Astrocyte (in vitro differentiated cells and primary cell): ENCODE results near the gene CDC42EP4. TPM values are rescaled to one million over a fixed set of nuclear protein-coding genes. Genes with fewer than 3 reads are reported as not detected.

Experiments
- DNase-seq: peaks from one replicate; pipeline ENCODE4 v3.0.0-alpha.2; 2010; ENCODE audit warnings: low read depth
- FAIRE-seq: peaks from 2 replicates; lab custom pipeline; 2011; peaks lifted over from hg19 to GRCh38; lab: Jason Lieb, UNC
- H2AFZ ChIP-seq: 2 replicates; pipeline ENCODE4 v1.6.0; 2012; ENCODE audit warnings: low read depth, low read length, inconsistent platforms
- H3K27ac ChIP-seq: 2 replicates; pipeline ENCODE4 v1.5.1; 2011; ENCODE audit warnings: low read depth, low read length, inconsistent platforms
- H3K27me3 ChIP-seq: 2 replicates; pipeline ENCODE4 v1.6.0; 2011; ENCODE audit warnings: low read length, inconsistent platforms; ENCODE audit not compliant: insufficient read depth
- H3K36me3 ChIP-seq: 2 replicates; pipeline ENCODE4 v1.5.1; 2011; ENCODE audit warnings: low read length, inconsistent platforms; ENCODE audit not compliant: insufficient read depth
- H3K4me1 ChIP-seq: 2 replicates; pipeline ENCODE4 v1.5.1; 2011; ENCODE audit warnings: low read length, inconsistent platforms; ENCODE audit not compliant: insufficient read depth
- H3K4me2 ChIP-seq: 2 replicates; pipeline ENCODE4 v1.6.0; 2012; ENCODE audit warnings: low read length, inconsistent platforms
- H3K4me3 ChIP-seq: 2 replicates; pipeline ENCODE4 v1.5.1; 2011; ENCODE audit warnings: low read depth, mild to moderate bottlenecking, low read length, inconsistent platforms; ENCODE audit not compliant: insufficient read depth
- H3K79me2 ChIP-seq: 2 replicates; pipeline ENCODE4 v1.6.0; 2012; ENCODE audit warnings: mild to moderate bottlenecking, low read length, inconsistent platforms; ENCODE audit not compliant: insufficient read depth
- H3K9ac ChIP-seq: 2 replicates; pipeline ENCODE4 v1.6.0; 2012; ENCODE audit warnings: mild to moderate bottlenecking, low read length, inconsistent platforms
- H3K9me3 ChIP-seq: 2 replicates; pipeline ENCODE4 v1.5.1; 2012; ENCODE audit warnings: low read depth, mild to moderate bottlenecking, low read length, inconsistent platforms; ENCODE audit not compliant: insufficient read depth
- H4K20me1 ChIP-seq: 2 replicates; pipeline ENCODE4 v1.6.0; 2012; ENCODE audit warnings: low read length, inconsistent platforms; ENCODE audit not compliant: insufficient read depth
- H3K27ac Mint-ChIP-seq: one replicate; pipeline ENCODE4 v1.8.0; 2021; ENCODE audit warnings: mild to moderate bottlenecking, mixed read lengths; ENCODE audit not compliant: unreplicated experiment
- H3K27me3 Mint-ChIP-seq: one replicate; pipeline ENCODE4 v1.8.0; 2021; ENCODE audit warnings: low read depth, mixed read lengths; ENCODE audit not compliant: unreplicated experiment
- H3K36me3 Mint-ChIP-seq: one replicate; pipeline ENCODE4 v1.8.0; 2021; ENCODE audit warnings: low read depth, mixed read lengths; ENCODE audit not compliant: unreplicated experiment
- H3K4me1 Mint-ChIP-seq: one replicate; pipeline ENCODE4 v1.8.0; 2021; ENCODE audit warnings: low read depth, mixed read lengths; ENCODE audit not compliant: unreplicated experiment
- H3K4me3 Mint-ChIP-seq: one replicate; pipeline ENCODE4 v1.8.0; 2021; ENCODE audit warnings: mild to moderate bottlenecking, moderate library complexity, mixed read lengths; ENCODE audit not compliant: unreplicated experiment
- H3K9me3 Mint-ChIP-seq: one replicate; pipeline ENCODE4 v1.8.0; 2021; ENCODE audit warnings: mild to moderate bottlenecking, mixed read lengths; ENCODE audit not compliant: unreplicated experiment
- CTCF ChIP-seq: IDR thresholded peaks from 2 replicates; pipeline ENCODE4 v1.5.1; 2011; ENCODE audit warnings: low read depth, mild to moderate bottlenecking, inconsistent platforms, low read length, moderate library complexity; ENCODE audit not compliant: insufficient read depth
- EZH2 ChIP-seq: IDR thresholded peaks from 2 replicates; pipeline ENCODE4 v1.6.1; 2012; ENCODE audit warnings: mild to moderate bottlenecking, low read length, inconsistent platforms; ENCODE audit not compliant: insufficient read depth
- total RNA-seq: library from RNA; stranded (reverse); gene quantifications from 2 replicates; pipeline ENCODE4 v1.2.1, GENCODE V29; 2021

Gene CDC42EP4
- total RNA-seq, 1 donor from 2014 or later, result 15.8 TPM

DNA sequence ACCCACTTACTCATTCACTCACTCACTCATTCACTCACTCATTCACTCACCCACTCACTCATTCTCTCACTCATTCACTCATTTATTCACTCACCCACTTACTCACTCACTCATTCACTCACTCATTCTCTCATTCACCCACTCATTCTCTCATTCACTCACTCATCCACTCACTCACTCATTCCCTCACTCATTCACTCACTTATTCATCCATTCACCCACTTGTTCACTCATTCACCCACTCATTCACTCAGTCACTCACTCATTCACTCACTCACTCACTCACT, 42.5 kb downstream of the CDC42EP4 start:
- peaks cover 7% of the 10 kb centered on the region for H3K27me3 Mint-ChIP-seq
- Histone ChIP-seq H3K79me2 (no peaks in the 10 kb centered on the region), H3K9ac (no peak overlapping the region), H2AFZ (no peak overlapping the region), H3K27me3 (no peaks in the 10 kb centered on the region), H4K20me1 (no peaks in the 10 kb centered on the region), H3K9me3 (no peaks in the 10 kb centered on the region), H3K36me3 (no peaks in the 10 kb centered on the region), H3K4me2 (no peak overlapping the region), H3K4me1 (no peaks in the 10 kb centered on the region), H3K4me3 (no peak overlapping the region), H3K27ac (no peak overlapping the region)
- H3K4me3 Mint-ChIP-seq, result no peak overlapping the region
- DNase-seq, result no peak
- no peak overlapping the region for H3K27ac Mint-ChIP-seq
- FAIRE-seq, result no peak
- H3K36me3 Mint-ChIP-seq, result no peaks in the 10 kb centered on the region
- H3K9me3 Mint-ChIP-seq, result no peaks in the 10 kb centered on the region
- no peaks in the 10 kb centered on the region for H3K4me1 Mint-ChIP-seq
- TF ChIP-seq EZH2 (no peak), CTCF (no peak)

GRCh38 chr17:73268582-73269328, 43.0 kb downstream of the CDC42EP4 start:
- no peak overlapping the region for H2AFZ ChIP-seq
- Mint-ChIP-seq H3K4me1 (no peaks in the 10 kb centered on the region), H3K9me3 (no peaks in the 10 kb centered on the region), H3K36me3 (no peaks in the 10 kb centered on the region), H3K27me3 (peaks cover 7% of the 10 kb centered on the region), H3K4me3 (no peak overlapping the region), H3K27ac (no peak overlapping the region)
- no peak overlapping the region for H3K9ac ChIP-seq
- no peaks in the 10 kb centered on the region for H3K9me3 ChIP-seq
- no peak overlapping the region for H3K4me2 ChIP-seq
- H3K27ac ChIP-seq, result no peak overlapping the region
- no peaks in the 10 kb centered on the region for H3K36me3 ChIP-seq
- no peak overlapping the region for H3K4me3 ChIP-seq
- DNase-seq (no peak), FAIRE-seq (no peak)
- H3K4me1 ChIP-seq, result no peaks in the 10 kb centered on the region
- H3K79me2 ChIP-seq, result no peaks in the 10 kb centered on the region
- TF ChIP-seq EZH2, result no peak
- no peak for TF ChIP-seq CTCF
- no peaks in the 10 kb centered on the region for H3K27me3 ChIP-seq
- H4K20me1 ChIP-seq, result no peaks in the 10 kb centered on the region
